Panc1 (cell line): ENCODE data around the gene MRPL51. TPM values are rescaled to one million over a fixed set of nuclear protein-coding genes. Genes with fewer than 3 reads are reported as not detected.

ENCODE experiments used
- ATAC-seq: fragments of 200-7000 bp; cut with Tn5 transposase; 2 replicates; pipeline ENCODE4 v1.9.1; 2020; ENCODE audit warnings: mild to moderate bottlenecking, moderate library complexity
- BruUV-seq: library from RNA; stranded (reverse); fragments of 400-500 nt; replicated peaks from 2 replicates; lab custom pipeline; 2021; lab: Mats Ljungman, UMichigan
- CTCF ChIA-PET: fragments of 300-600 bp; sonication (Branson Sonifier 250); formaldehyde crosslinking; loops from one replicate; lab custom pipeline; 2022; ENCODE audit warnings: antibody characterized with exemption; lab: Charles Lee
- POLR2A ChIA-PET: fragments of 300-600 bp; sonication (Branson Sonifier 250); formaldehyde crosslinking; loops from one replicate; lab custom pipeline; 2022; ENCODE audit warnings: antibody characterized with exemption; lab: Charles Lee
- DNase-seq: peaks from one replicate; pipeline ENCODE4 v3.0.0-alpha.2; 2010; ENCODE audit warnings: low read depth, low spot score
- H3K27ac ChIP-seq: 2 replicates; pipeline ENCODE4 v1.5.1; 2011; ENCODE audit warnings: mild to moderate bottlenecking, low read length, inconsistent platforms
- H3K27me3 ChIP-seq: fragments of 200-500 bp; sonication (Bioruptor generic); 2 replicates; pipeline ENCODE4 v1.6.0; 2014; ENCODE audit warnings: low read length, inconsistent platforms; ENCODE audit not compliant: control insufficient read depth, insufficient read depth
- H3K36me3 ChIP-seq: fragments of 200-500 bp; sonication (Bioruptor generic); 2 replicates; pipeline ENCODE4 v1.5.1; 2014; ENCODE audit warnings: inconsistent platforms, mild to moderate bottlenecking, low read length, moderate library complexity; ENCODE audit not compliant: control insufficient read depth, insufficient read depth
- H3K4me1 ChIP-seq: 2 replicates; pipeline ENCODE4 v1.5.1; 2011; ENCODE audit warnings: inconsistent platforms, mild to moderate bottlenecking, low read length, moderate library complexity; ENCODE audit not compliant: control insufficient read depth, insufficient read depth
- H3K4me3 ChIP-seq, 2 experiments: 2 replicates each; pipeline ENCODE4 v1.5.1; 2011 to 2012; ENCODE audit warnings: low read depth in 2 of 2, low read length in 2 of 2, mild to moderate bottlenecking in 2 of 2, inconsistent platforms in 1 of 2, moderate library complexity in 1 of 2
- H3K9me3 ChIP-seq: fragments of 200-500 bp; sonication (Bioruptor generic); 2 replicates; pipeline ENCODE4 v1.5.1; 2014; ENCODE audit warnings: low read depth, mild to moderate bottlenecking, inconsistent platforms, low read length, moderate library complexity; ENCODE audit not compliant: control insufficient read depth, insufficient read depth
- CTCF ChIP-seq: fragments of 450-650 bp; IDR thresholded peaks from 2 replicates; pipeline ENCODE4 v1.5.1; 2017; ENCODE audit warnings: mild to moderate bottlenecking
- POLR2AphosphoS5 ChIP-seq: IDR thresholded peaks from 2 replicates; pipeline ENCODE4 v1.6.1; 2012; ENCODE audit warnings: mild to moderate bottlenecking, low read depth, low read length, moderate library complexity
- SIN3A ChIP-seq: IDR thresholded peaks from 2 replicates; pipeline ENCODE4 v1.6.1; 2012; ENCODE audit warnings: low read depth, mild to moderate bottlenecking, low read length, moderate library complexity, borderline replicate concordance; ENCODE audit not compliant: insufficient read depth
- TCF7L2 ChIP-seq: IDR thresholded peaks from 2 replicates; pipeline ENCODE4 v1.6.1; 2011; ENCODE audit warnings: mild to moderate bottlenecking, low read depth, low read length, inconsistent platforms
- in situ Hi-C: cut with HindIII; loops from 2 replicates; pipeline ENCODE4 v1.10.0; 2016; ENCODE audit warnings: low sequenced_read_pairs, low pct_unique_long_range_greater_than_20kb
- intact Hi-C: fragments of 100-400 bp; cut with micrococcal nuclease; formaldehyde crosslinking; loops from one replicate; pipeline ENCODE4 v1.10.0; 2022; ENCODE audit not compliant: unreplicated experiment
- total RNA-seq: library from RNA; stranded (reverse); gene quantifications from one replicate; pipeline ENCODE4 v1.2.1, GENCODE V29; 2021; ENCODE audit not compliant: unreplicated experiment
- TF ChIP-seq, protein P1 (sequence below), 2 experiments: IDR thresholded peaks; 2 replicates each; pipeline ENCODE4 v1.6.1; 2011 to 2012; ENCODE audit warnings: low read depth in 2 of 2, control low read depth in 1 of 2, low read length in 1 of 2, mild to moderate bottlenecking in 1 of 2, moderate library complexity in 1 of 2; ENCODE audit not compliant: insufficient read depth in 1 of 2

MRPL51 gene
- total RNA-seq, 1 experiment from 2014 or later: 194 TPM

- Histone ChIP-seq H3K36me3 (peaks cover 10% of the 10 kb centered on the region), H3K27me3 (no peaks in the 10 kb centered on the region), H3K9me3 (no peaks in the 10 kb centered on the region), H3K4me3 (no peak overlapping the region), H3K4me1 (peaks cover 6% of the 10 kb centered on the region; the same call in 1 of the 2 replicates), H3K27ac (no peak overlapping the region)
- no peak for ATAC-seq
- no peak for TF ChIP-seq CTCF
- TF ChIP-seq POLR2AphosphoS5: no peak
- TF ChIP-seq TCF7L2: no peak
- TF ChIP-seq, protein P1, sequence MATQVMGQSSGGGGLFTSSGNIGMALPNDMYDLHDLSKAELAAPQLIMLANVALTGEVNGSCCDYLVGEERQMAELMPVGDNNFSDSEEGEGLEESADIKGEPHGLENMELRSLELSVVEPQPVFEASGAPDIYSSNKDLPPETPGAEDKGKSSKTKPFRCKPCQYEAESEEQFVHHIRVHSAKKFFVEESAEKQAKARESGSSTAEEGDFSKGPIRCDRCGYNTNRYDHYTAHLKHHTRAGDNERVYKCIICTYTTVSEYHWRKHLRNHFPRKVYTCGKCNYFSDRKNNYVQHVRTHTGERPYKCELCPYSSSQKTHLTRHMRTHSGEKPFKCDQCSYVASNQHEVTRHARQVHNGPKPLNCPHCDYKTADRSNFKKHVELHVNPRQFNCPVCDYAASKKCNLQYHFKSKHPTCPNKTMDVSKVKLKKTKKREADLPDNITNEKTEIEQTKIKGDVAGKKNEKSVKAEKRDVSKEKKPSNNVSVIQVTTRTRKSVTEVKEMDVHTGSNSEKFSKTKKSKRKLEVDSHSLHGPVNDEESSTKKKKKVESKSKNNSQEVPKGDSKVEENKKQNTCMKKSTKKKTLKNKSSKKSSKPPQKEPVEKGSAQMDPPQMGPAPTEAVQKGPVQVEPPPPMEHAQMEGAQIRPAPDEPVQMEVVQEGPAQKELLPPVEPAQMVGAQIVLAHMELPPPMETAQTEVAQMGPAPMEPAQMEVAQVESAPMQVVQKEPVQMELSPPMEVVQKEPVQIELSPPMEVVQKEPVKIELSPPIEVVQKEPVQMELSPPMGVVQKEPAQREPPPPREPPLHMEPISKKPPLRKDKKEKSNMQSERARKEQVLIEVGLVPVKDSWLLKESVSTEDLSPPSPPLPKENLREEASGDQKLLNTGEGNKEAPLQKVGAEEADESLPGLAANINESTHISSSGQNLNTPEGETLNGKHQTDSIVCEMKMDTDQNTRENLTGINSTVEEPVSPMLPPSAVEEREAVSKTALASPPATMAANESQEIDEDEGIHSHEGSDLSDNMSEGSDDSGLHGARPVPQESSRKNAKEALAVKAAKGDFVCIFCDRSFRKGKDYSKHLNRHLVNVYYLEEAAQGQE (IDR thresholded peaks at IDR 0.05; ENCODE audit: insufficient read depth in 1 of 2, low read depth in 2 of 2, low read length in 1 of 2): no peak
- no peak for TF ChIP-seq SIN3A
- ChIA-PET POLR2A (no interaction called here), CTCF (no interaction called here)
- in situ Hi-C loops: no loop called here
- DNase-seq: no peak
- BruUV-seq: no TSS peak
- intact Hi-C loops: no loop called here
These were observed 3.6 kb downstream of the MRPL51 start for GRCh38 chr12:6489449-6489848.

DNA sequence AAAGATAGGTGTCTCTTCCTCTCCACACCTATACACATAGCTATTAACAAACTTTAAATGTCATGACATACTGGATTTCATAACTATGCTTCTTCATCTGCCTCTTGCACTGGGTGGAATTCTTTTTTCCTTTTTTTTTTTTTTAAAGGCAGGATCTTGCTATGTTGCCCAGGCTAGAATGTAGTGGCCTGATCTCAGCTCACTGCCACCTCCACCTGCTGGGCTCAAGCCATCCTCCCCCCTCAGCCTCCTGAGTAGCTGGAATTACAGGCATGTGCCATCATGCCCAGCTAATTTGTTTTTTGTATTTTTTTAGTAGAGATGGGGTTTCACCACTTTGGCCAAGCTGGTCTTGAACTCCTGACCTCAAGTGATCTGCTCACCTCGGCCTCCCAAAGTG is 4.8 kb downstream of the MRPL51 start:
- DNase-seq (no peak), ATAC-seq (no peak)
- H3K9me3 ChIP-seq: no peaks in the 10 kb centered on the region
- H3K4me1 ChIP-seq: peaks cover 6% of the 10 kb centered on the region; the same call in 1 of the 2 replicates
- no peak for TF ChIP-seq CTCF
- TF ChIP-seq POLR2AphosphoS5: no peak
- no peak for TF ChIP-seq TCF7L2
- no peak for TF ChIP-seq SIN3A
- TF ChIP-seq, protein P1 (IDR thresholded peaks at IDR 0.05; ENCODE audit: insufficient read depth in 1 of 2, low read depth in 2 of 2, low read length in 1 of 2): no peak
- H3K27ac ChIP-seq: no peak overlapping the region
- no TSS peak for BruUV-seq
- CTCF ChIA-PET: no interaction called here
- no peaks in the 10 kb centered on the region for H3K27me3 ChIP-seq
- peaks cover 8% of the 10 kb centered on the region for H3K36me3 ChIP-seq
- intact Hi-C loops (no loop called here), in situ Hi-C loops (no loop called here)
- POLR2A ChIA-PET: no interaction called here
- no peak overlapping the region for H3K4me3 ChIP-seq
